ENCODE data around the gene DUSP22. TPM values are rescaled to one million over a fixed set of nuclear protein-coding genes. Genes with fewer than 3 reads are reported as not detected.

Gene DUSP22
- total and polyA plus RNA-seq, 4 donors: 23.0 to 65.8 (median 49.3) TPM

- DNase-seq: no peak
- Histone ChIP-seq H3K36me3 (ENCODE audit: control insufficient read depth in 1 of 2, insufficient read depth in 2 of 2, low read length in 1 of 2) (no peaks in the 10 kb centered on the region), H3K27ac (ENCODE audit: low read depth in 1 of 2, low read length in 2 of 2) (no peak overlapping the region), H3K9me3 (ENCODE audit: control insufficient read depth, low read length) (no peaks in the 10 kb centered on the region), H3K4me1 (ENCODE audit: control insufficient read depth in 1 of 2, insufficient read depth in 2 of 2, low read length in 2 of 2) (no peaks in the 10 kb centered on the region), H3K27me3 (ENCODE audit: control insufficient read depth in 1 of 2, insufficient read depth in 2 of 2, low read length in 1 of 2) (no peaks in the 10 kb centered on the region), H3K4me3 (ENCODE audit: low read length in 2 of 2) (no peak overlapping the region)
- ATAC-seq (ENCODE audit: low FRiP score): no peak
- 85 to 87% methylated on average over 10 of the region's 10 CpGs for WGBS, 2 donors
- intact Hi-C loops (cut with DNase I): no loop called here
These were observed 42.5 kb downstream of the DUSP22 start for GRCh38 chr6:334536-335510.

DNA sequence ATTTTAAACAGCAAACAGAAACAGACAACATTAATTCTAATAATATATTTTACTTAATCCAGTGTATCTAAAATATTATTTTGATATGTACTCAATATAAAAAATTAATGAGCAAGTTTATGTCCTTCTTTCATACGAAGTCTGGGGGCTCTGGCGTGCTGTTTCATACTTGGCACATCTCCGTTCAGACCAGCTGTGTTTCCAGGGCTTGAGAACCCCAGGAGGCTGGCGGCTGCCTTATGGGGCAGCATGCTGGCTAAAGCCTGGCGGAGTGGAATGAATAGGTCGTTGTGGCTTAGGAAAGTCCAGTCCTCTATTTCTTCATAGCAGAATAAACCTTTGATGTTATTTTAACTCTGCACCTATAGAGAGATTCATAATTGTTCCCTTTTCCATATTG, 43.3 kb downstream of the DUSP22 start:
- Histone ChIP-seq H3K4me1 (ENCODE audit: control insufficient read depth in 1 of 2, insufficient read depth in 2 of 2, low read length in 2 of 2) (no peaks in the 10 kb centered on the region), H3K36me3 (ENCODE audit: control insufficient read depth in 1 of 2, insufficient read depth in 2 of 2, low read length in 1 of 2) (no peaks in the 10 kb centered on the region), H3K27me3 (ENCODE audit: control insufficient read depth in 1 of 2, insufficient read depth in 2 of 2, low read length in 1 of 2) (no peaks in the 10 kb centered on the region), H3K27ac (ENCODE audit: low read depth in 1 of 2, low read length in 2 of 2) (no peak overlapping the region), H3K9me3 (ENCODE audit: control insufficient read depth, low read length) (no peaks in the 10 kb centered on the region), H3K4me3 (ENCODE audit: low read length in 2 of 2) (no peak overlapping the region)
- intact Hi-C loops (cut with DNase I): no loop called here
- 79 to 80% methylated on average over 6 of the region's 6 CpGs for WGBS, 2 donors
- ATAC-seq (ENCODE audit: low FRiP score): no peak
- peak in 1 of 2 donors; percentile 42 for DNase-seq

GRCh38 chr6:336159-337114, 44.1 kb downstream of the DUSP22 start:
- Histone ChIP-seq H3K9me3 (ENCODE audit: control insufficient read depth, low read length) (no peaks in the 10 kb centered on the region), H3K27ac (ENCODE audit: low read depth in 1 of 2, low read length in 2 of 2) (no peak overlapping the region), H3K27me3 (ENCODE audit: control insufficient read depth in 1 of 2, insufficient read depth in 2 of 2, low read length in 1 of 2) (no peaks in the 10 kb centered on the region), H3K4me3 (ENCODE audit: low read length in 2 of 2) (no peak overlapping the region), H3K36me3 (ENCODE audit: control insufficient read depth in 1 of 2, insufficient read depth in 2 of 2, low read length in 1 of 2) (no peaks in the 10 kb centered on the region), H3K4me1 (ENCODE audit: control insufficient read depth in 1 of 2, insufficient read depth in 2 of 2, low read length in 2 of 2) (no peaks in the 10 kb centered on the region)
- DNase-seq (peak in 1 of 2 donors; percentile 50), ATAC-seq (ENCODE audit: low FRiP score) (no peak)
- intact Hi-C loops (cut with DNase I): no loop called here
- 67 to 69% methylated on average over 10 of the region's 10 CpGs for WGBS, 2 donors

- ATAC-seq (ENCODE audit: low FRiP score): no peak
- WGBS, 2 donors: 72 to 74% methylated on average over 10 of the region's 10 CpGs
- no peaks in the 10 kb centered on the region for H3K27me3 ChIP-seq (ENCODE audit: control insufficient read depth in 1 of 2, insufficient read depth in 2 of 2, low read length in 1 of 2)
These were observed 45.6 kb downstream of the DUSP22 start for GRCh38 chr6:337805-338368.

DNA sequence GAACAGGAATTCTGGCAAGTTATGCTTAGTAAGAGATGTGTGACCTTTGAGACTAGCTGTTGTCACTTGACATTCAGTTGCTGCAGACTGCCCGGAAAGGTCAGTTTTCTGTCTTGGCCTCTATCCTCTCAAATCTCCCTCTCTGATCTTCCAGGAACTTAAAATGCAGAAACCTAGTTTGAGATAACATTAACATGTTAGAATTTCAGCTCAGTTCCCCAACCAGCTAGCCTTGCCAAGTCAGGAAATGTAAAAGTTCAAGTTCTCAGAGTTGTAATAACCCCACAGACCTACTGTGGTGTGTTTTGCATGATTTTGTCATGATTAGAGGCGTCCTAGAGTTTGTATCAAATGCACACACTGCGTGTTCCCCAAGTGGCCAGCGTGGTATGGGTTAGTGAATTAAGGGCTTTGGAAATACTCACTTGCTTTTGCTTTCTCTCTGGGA, 46.6 kb downstream of the DUSP22 start:
- DNase-seq (no peak), ATAC-seq (ENCODE audit: low FRiP score) (no peak)
- WGBS, 2 donors: 72 to 79% methylated on average over 4 of the region's 4 CpGs
- H3K36me3 ChIP-seq (ENCODE audit: control insufficient read depth in 1 of 2, insufficient read depth in 2 of 2, low read length in 1 of 2): no peaks in the 10 kb centered on the region
- no peak overlapping the region for H3K27ac ChIP-seq (ENCODE audit: low read depth in 1 of 2, low read length in 2 of 2)
- no peaks in the 10 kb centered on the region for H3K27me3 ChIP-seq (ENCODE audit: control insufficient read depth in 1 of 2, insufficient read depth in 2 of 2, low read length in 1 of 2)
- no peak overlapping the region for H3K4me3 ChIP-seq (ENCODE audit: low read length in 2 of 2)
- no peaks in the 10 kb centered on the region for H3K9me3 ChIP-seq (ENCODE audit: control insufficient read depth, low read length)
- no peaks in the 10 kb centered on the region for H3K4me1 ChIP-seq (ENCODE audit: control insufficient read depth in 1 of 2, insufficient read depth in 2 of 2, low read length in 2 of 2)
- intact Hi-C loops (cut with DNase I): no loop called here

More at GRCh38 chr6:337805-338368, 45.6 kb downstream of the DUSP22 start:
- Histone ChIP-seq H3K9me3 (ENCODE audit: control insufficient read depth, low read length) (no peaks in the 10 kb centered on the region), H3K36me3 (ENCODE audit: control insufficient read depth in 1 of 2, insufficient read depth in 2 of 2, low read length in 1 of 2) (no peaks in the 10 kb centered on the region), H3K4me3 (ENCODE audit: low read length in 2 of 2) (no peak overlapping the region), H3K27ac (ENCODE audit: low read depth in 1 of 2, low read length in 2 of 2) (no peak overlapping the region), H3K4me1 (ENCODE audit: control insufficient read depth in 1 of 2, insufficient read depth in 2 of 2, low read length in 2 of 2) (no peaks in the 10 kb centered on the region)
- intact Hi-C loops (cut with DNase I): no loop called here
- DNase-seq: peak in 1 of 2 donors; percentile 44

GRCh38 chr6:339480-339879, 47.2 kb downstream of the DUSP22 start:
- H3K4me1 ChIP-seq (ENCODE audit: control insufficient read depth in 1 of 2, insufficient read depth in 2 of 2, low read length in 2 of 2): no peaks in the 10 kb centered on the region
- DNase-seq: no peak
- no peaks in the 10 kb centered on the region for H3K9me3 ChIP-seq (ENCODE audit: control insufficient read depth, low read length)
- no peaks in the 10 kb centered on the region for H3K27me3 ChIP-seq (ENCODE audit: control insufficient read depth in 1 of 2, insufficient read depth in 2 of 2, low read length in 1 of 2)
- H3K4me3 ChIP-seq (ENCODE audit: low read length in 2 of 2): no peak overlapping the region
- H3K27ac ChIP-seq (ENCODE audit: low read depth in 1 of 2, low read length in 2 of 2): no peak overlapping the region
- no peak for ATAC-seq (ENCODE audit: low FRiP score)
- WGBS, 2 donors: 75 to 80% methylated on average over 5 of the region's 5 CpGs
- H3K36me3 ChIP-seq (ENCODE audit: control insufficient read depth in 1 of 2, insufficient read depth in 2 of 2, low read length in 1 of 2): no peaks in the 10 kb centered on the region
- intact Hi-C loops (cut with DNase I): no loop called here

DNA sequence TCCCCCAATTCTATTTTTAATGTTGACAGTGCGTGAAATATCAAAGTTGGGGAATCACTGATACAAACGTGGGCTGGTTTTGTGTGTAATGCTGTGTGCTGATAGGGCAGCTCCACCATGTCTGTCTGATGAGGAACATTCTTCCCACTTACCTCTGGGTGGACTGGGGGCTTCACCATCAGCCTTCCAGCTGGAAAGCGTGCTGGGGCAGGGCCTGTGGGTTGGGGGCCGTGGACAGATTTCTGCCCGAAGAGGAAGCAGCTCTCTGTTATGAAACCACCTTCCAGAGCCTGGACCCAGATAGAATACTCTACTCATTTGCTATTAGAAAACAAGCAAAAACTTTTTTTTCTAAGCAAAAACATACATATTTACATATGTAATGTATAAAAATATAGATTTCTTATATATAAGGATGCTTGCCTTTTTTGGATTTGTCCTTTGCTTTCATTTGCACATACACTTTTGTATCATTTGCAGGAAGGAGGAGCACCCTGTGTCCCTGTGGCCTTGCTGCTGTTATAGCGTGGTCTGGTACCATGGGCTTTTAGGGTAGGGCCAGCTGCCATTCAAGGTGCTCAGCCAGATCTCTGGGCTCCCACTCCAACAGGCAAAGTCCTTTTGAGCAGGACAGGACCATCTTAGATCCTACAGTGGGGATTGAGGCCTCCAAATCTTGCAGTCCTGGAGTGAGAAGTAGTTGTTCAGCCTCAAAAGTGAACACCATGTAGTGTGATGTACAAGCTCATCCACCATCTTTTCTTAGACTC, 48.1 kb downstream of the DUSP22 start:
- 82 to 86% methylated on average over 6 of the region's 6 CpGs for WGBS, 2 donors
- ATAC-seq (ENCODE audit: low FRiP score) (no peak), DNase-seq (peak in 1 of 2 donors; percentile 49)
- Histone ChIP-seq H3K4me3 (ENCODE audit: low read length in 2 of 2) (no peak overlapping the region), H3K4me1 (ENCODE audit: control insufficient read depth in 1 of 2, insufficient read depth in 2 of 2, low read length in 2 of 2) (no peaks in the 10 kb centered on the region), H3K27ac (ENCODE audit: low read depth in 1 of 2, low read length in 2 of 2) (no peak overlapping the region), H3K36me3 (ENCODE audit: control insufficient read depth in 1 of 2, insufficient read depth in 2 of 2, low read length in 1 of 2) (no peaks in the 10 kb centered on the region), H3K9me3 (ENCODE audit: control insufficient read depth, low read length) (no peaks in the 10 kb centered on the region), H3K27me3 (ENCODE audit: control insufficient read depth in 1 of 2, insufficient read depth in 2 of 2, low read length in 1 of 2) (no peaks in the 10 kb centered on the region)
- intact Hi-C loops (cut with DNase I): no loop called here
